Stromal cell of bone marrow (primary cell): ENCODE measurements around the gene ACE.

Source experiments
- DNase-seq: peaks from one replicate; pipeline ENCODE4 v3.0.0-alpha.2; 2012; ENCODE audit warnings: low read depth

ACE gene

DNA sequence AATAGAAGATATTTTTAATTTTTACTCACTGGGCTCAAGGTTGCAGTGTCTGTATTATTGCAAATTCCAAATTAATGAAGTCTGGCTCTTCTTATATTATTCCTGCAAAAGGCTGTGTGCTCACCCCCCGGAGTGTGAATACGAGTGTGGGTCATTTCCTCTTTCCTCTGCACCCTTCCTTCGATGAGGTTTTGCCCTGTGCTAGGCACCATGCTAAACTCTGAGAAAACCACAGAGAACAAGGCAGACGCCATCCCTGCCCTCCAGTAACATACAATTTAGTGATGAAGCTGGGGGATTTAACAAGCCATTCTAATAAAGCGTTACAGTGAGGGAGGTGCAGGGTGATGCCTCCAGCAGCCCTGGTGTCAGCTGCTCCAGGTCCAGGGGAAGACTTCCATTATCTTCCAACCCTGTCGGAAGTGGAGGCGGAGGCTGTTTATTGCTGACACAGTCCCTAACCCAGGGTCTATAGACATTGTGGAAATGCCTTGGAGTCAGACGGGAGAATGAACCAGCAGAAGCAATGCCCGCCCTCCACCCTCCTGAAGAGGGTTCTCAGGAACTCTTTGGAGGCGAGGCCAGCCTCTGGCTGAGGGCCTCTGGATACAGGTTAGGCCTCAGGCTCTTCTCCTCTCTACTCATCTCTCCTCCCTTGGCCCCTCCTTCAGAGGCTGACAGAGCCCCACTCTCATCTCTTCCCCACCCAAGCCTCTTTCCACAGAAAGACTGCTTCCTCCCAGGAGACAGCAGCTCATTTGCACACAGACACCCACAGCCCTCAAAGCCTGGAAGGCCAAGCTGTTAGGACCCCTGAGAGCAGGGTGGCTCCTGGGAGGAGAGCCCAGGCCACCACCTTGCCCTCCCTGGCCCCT lies 2.0 kb upstream of the ACE start:
- no peak for DNase-seq

DNA sequence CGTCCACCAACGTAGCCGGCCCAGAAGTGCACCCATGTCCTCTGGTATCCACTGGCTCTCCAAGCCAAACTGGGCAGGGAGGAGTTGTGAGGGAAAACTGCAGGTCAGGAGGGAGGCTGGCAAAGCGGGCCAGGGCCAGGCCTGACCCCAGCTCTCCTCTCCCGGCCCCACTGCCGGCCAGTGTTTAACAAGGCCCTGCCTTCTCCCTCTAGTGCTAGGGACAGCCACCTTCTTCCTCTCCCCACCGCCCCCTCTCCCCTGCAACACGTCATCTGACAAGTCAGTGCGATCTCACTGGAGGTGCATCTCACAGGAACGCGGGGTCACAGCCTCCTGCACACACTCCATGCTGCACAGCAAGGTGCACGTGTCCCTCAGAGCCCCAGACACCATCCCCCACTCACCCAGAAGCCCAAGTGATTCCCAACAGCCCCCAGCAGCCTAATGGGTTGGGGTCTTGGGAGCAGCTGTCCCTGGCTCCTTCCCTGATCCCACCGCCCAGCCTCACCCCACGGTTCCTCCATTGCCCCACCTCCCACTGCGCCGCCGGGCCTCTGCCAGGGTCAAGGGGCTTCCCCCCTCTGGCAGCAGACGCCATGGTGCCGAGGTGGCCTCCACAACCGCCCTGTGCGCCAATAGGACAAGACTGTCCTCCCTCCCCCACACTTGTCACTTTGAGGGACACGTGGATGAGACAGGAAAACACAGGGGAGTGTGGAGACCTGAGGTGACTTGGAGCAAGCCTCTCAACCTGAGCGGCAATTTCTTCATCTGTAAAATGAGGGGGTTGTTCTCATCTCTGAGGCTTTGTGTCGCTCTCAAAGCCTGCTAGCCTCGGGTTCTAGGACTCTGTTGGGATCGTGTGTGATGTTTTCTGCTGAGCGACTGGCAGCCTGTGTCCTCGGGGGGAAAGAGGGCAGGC lies 1.1 kb upstream of the ACE start:
- DNase-seq: no peak

DNA sequence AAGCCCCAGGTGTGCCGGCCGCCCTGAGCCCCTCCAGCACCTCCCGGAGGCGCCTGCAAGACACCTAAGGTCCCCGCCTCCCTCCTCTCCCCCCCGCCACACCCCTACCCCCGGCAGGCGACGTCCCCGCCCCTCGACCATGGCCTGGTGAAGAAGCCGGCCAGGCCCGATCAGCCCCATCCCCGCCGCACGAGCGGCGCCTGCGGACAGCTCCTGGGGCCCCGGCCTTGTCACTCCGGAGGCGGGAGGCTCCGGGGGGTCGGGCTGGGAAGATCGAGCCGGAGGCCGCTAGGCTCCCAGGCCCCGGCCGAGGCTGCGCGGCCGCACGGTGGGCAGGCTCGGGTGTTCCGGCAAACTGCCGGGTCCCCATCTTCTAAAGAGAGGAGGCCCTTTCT lies 405 bp upstream of the ACE start:
- DNase-seq: no peak

DNA sequence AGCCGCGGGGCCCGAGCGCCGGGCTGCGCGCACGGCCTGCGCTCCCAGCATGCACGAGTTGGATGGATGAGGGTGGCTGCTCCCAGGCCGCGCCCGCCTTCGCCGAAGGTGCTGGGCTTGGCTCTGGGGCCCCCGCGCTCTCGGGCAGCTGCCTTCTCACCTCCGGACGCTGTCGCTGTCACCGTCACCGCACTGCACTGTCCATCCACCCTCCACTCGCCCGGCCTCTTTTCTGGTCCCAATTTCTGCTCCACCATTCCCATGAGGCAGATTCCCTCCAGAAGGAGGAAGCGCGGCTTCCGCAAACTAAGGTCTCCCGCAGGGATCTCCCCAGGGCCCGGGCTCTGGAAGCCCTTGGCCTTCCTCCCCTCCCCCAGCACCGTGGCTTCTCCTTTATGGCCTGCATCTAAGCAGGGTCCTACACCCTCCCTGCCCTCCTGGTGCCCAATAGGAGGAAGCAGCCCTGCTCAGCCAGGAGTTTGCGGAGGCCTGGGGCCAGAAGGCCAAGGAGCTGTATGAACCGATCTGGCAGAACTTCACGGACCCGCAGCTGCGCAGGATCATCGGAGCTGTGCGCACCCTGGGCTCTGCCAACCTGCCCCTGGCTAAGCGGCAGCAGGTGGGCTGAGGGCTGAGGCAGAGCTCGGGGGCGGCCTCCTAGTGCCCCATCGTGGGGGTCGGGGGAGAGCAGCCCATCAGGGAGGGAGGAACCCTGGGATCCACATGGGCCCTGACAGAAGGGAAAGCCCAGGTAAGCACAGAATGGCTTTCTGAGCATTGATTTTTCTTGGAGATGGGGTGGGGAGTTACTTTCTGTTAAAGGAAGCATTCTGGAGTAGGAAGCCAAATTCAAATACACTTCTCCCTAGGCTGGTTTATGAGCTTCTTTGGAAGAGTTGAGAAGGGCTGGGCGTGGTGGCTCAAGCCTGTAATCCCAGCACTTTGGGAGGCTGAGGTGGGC lies 899 bp downstream of the ACE start:
- DNase-seq: no peak

DNA sequence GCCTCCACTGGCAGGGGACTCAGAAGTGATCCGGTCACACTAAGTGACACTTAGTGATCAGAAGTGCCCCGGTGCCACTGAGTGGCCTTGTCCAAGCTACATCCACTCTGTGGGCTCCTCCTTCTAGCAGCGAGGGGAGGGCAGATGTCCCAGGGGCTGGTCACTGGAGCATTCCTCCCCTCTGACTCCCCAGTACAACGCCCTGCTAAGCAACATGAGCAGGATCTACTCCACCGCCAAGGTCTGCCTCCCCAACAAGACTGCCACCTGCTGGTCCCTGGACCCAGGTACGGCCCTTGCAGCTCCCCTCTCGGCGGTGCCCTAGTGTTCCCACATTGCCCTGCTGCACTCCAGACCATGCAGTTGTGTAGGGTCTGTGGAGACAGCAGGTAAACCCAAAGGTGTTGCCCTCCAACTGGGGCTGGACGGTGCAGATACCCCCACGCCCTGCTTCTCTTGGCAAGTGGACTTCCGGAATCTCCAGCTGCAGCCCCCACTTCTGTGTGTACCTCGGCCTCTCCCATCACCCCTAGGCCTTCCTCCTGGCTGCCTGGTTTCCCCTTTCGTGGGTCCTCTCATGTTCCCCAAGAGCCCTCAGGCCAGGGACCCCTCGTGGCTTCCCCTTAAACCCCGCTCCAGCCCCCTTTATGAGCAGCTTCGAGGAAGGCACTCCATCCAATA lies 2.1 kb downstream of the ACE start:
- DNase-seq: peak; percentile 84

DNA sequence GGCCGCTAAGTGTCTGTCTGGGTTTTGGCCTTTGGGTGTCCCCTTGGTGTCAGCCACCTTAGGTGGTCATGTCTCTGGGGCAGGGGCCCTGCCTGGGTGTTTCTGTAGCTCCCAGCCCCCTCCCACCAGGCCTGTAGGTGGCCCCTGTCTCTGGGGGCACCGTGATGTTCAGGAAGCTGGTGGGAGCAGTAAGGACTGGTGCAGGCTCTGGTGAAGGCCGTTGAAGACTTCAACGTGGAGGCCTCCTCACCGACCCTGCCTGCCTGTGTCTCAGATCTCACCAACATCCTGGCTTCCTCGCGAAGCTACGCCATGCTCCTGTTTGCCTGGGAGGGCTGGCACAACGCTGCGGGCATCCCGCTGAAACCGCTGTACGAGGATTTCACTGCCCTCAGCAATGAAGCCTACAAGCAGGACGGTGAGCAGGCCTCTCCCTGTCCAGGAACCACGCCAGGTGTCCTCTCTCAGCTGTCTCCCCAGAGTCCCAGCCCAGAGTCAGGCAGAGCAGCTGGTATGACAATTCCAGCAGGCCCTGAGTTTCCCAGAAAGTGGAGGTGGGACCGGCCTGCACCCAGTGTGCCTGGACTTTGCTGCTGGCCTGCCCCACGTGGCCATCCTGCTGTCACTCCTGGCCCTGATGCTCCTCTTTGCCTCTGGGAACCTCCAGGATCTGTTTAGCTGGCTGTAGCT lies 2.8 kb downstream of the ACE start:
- DNase-seq: no peak

DNA sequence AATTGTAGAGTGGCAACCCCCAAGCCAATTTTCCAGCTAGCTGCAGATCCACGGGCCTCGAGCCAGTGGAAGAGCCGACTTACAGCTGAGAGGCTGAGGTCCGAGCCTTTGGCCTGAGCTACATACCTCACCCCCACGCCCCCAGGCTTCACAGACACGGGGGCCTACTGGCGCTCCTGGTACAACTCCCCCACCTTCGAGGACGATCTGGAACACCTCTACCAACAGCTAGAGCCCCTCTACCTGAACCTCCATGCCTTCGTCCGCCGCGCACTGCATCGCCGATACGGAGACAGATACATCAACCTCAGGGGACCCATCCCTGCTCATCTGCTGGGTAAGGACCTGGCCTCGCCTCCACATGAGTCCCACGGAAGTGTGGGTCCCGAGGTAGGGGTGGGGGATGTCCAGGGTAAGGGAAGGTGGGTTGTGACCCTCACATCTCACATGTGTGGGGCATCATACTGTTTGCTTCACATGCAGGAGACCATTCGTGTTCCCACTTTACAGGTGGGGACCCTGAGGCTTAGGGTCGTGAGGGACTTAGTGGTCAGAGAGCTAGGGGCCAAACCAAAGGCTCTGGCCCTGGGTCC lies 3.4 kb downstream of the ACE start:
- DNase-seq: no peak

DNA sequence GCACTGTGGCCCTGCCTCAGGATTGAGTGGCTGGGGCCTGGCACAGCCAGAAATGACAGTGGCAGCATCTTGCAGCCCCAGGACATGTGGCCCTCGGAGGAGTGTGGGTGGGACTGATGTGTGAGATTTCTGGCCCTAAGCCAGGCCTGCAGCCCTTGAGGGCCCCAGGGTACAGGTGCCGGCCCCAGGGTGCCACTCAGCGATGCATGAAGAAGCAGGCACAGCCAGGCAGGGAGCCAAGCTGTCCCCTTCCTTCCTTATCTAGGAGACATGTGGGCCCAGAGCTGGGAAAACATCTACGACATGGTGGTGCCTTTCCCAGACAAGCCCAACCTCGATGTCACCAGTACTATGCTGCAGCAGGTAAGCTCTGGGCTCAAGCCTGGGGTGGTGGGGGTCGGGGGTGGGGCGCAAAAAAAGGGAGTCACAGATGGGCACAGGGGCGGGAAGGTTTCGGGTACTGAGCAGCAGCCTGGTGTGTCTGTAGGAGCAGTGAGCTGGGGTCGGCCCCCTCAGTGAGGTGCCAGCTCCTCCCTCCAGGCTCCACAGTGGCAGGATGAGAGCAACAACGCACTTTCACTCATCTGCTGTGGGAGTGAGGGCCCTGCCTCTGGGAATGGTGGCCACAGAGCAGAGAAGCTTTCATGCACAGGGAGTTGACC lies 4.1 kb downstream of the ACE start:
- DNase-seq: no peak

DNA sequence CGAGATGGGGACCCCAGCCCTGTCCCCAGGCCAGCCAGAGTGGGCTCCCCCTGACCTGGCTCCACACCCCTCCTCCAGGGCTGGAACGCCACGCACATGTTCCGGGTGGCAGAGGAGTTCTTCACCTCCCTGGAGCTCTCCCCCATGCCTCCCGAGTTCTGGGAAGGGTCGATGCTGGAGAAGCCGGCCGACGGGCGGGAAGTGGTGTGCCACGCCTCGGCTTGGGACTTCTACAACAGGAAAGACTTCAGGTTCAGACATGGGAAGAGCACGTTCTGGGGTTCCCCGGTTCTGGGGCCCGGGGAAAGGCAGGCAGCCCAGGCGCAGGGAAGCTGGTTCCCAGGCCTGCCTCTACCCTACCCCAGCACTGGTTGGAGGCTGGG lies 4.6 kb downstream of the ACE start:
- DNase-seq: no peak

DNA sequence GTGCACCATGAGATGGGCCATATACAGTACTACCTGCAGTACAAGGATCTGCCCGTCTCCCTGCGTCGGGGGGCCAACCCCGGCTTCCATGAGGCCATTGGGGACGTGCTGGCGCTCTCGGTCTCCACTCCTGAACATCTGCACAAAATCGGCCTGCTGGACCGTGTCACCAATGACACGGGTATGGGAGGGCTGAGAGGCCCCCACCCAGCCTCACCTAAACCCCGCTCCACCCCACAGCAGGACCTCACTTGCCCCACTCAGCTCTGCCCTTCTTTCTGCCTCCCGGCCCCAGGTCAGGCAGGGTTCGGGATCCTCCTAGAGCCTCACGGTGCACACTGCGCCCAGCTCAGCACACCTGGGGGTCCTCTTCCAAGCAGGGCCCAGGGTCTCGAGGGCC lies 5.6 kb downstream of the ACE start:
- DNase-seq: no peak

DNA sequence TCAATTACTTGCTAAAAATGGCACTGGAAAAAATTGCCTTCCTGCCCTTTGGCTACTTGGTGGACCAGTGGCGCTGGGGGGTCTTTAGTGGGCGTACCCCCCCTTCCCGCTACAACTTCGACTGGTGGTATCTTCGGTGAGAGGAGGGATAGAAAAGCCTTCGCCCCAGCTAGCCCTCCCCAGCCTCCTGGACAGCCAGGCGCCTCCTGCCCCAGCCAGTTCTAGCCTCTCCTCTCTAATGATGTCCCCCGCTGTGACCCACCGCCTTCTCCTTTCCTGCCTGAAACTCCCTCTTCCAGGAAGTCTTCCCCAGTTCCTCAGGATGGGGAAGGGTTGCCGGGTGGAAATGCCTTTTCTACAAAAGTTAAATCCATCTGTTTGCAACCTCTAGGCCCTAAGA lies 6.2 kb downstream of the ACE start:
- DNase-seq: no peak

DNA sequence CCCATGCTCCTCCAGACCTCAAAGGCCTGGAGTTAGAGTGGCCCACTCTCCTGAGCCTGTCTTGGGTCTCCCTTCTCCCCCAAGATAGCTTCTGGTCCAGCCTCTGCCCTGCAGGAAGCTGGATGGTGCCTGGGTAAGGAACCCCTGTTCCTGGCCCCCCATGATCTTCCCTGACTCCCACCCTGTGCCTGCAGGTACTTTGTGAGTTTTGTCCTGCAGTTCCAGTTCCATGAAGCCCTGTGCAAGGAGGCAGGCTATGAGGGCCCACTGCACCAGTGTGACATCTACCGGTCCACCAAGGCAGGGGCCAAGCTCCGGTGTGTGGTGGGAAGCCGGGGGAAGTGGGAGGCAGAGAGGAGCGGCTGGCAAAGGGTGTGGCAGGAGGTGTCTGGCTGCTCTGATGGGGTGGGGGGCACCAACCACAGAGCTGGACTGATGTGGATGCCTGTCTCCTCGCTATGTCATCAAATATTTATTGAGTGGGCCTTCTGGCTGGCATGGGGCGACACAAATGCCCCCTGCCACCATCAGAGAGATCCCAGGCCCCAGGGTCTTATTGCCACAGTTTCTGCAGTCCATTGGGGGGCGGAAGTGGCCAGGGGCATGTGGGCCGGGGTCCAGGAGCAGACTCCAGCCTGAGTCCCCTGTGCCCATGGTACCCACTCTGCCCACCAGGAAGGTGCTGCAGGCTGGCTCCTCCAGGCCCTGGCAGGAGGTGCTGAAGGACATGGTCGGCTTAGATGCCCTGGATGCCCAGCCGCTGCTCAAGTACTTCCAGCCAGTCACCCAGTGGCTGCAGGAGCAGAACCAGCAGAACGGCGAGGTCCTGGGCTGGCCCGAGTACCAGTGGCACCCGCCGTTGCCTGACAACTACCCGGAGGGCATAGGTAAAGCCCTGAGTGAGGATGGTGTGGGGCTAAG lies 7.1 kb downstream of the ACE start:
- no peak for DNase-seq

DNA sequence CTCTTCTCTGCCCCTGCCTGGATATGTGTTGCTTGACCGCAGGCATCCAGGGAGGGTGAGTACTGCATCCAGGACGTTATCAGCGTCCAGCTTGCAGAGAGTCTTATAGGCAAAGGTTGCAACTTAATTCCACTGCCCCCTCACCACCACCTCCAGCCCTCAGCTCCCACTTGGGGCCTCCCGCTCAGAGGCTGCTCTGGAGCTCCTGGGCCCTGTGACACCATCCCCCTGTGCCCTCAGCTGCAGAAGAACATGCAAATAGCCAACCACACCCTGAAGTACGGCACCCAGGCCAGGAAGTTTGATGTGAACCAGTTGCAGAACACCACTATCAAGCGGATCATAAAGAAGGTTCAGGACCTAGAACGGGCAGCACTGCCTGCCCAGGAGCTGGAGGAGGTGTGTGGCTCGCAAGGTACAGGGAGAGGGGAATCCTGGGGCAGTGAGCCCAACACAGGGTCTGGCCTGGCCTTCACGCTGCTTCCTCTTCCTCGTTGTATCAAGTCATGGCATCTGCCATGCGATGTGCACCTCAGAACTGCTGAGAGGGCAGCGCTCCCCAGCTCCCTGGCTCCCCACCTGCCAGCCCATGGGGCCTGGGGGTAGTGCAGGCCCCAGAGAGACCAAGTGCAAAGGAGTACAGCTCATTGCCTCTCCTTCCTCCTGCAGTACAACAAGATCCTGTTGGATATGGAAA lies 9.6 kb downstream of the ACE start:
- DNase-seq: no peak

DNA sequence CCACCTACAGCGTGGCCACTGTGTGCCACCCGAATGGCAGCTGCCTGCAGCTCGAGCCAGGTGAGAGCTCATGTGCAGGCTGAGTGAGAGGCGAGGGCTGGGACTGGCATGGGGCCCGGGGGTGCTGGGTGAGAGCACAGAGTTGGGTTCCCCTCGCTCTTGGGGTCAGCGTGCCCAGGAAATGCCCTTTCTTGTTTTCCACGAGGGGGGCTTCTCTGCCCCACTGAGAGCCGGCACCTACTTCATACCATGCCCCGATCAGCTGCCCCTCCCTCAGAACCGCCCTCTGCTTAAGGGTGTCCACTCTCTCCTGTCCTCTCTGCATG lies 10.1 kb downstream of the ACE start:
- DNase-seq: no peak

DNA sequence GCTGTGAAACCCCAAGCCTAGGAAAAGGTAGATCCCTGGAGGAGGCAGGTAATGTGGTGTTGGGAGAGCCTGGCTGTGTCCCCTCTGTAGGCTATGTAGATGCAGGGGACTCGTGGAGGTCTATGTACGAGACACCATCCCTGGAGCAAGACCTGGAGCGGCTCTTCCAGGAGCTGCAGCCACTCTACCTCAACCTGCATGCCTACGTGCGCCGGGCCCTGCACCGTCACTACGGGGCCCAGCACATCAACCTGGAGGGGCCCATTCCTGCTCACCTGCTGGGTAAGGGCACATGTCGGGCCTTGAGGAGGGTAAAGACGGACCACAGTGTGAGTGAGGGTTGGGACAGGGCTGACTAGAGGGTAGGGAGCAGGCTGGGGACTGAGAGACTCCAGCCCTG lies 12.0 kb downstream of the ACE start:
- DNase-seq: no peak

DNA sequence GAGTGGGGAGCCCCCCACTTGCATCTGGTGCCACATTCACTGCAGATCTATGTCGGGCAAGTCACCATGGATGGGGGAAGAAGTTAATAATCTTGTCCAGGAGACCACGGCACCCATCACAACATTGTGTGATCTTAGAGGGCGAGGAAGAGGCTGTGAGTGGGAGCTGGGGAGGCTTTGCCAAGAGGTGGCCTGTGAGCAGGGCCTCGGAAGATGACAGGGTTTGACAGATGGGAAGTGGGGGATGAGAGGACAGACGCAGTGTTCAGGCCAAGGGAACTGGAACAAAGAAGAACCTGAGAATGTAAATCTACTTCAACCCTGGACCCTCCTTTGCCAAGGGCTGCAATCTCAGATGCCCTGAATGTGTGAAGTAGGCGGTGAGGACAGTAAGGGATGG lies 12.4 kb downstream of the ACE start:
- DNase-seq: no peak

DNA sequence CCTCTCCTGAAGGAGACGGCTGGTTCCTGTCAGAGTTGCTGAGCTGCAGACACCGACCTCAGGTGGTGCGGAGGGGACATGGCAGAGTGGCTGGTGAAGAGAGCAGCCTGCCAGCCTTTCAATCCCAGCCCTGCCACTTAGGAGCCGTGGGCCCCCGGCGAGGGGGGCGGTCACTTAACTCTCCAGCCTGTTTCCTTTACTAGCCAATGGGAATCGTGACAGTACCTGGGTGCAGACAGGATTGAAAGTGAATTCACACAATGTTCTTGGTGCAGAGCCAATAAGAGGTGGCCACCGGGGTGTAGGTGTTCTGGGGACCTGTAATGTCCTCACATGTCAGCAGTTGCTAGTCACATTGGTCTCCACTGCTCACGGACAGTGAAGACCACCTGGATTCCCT lies 13.5 kb downstream of the ACE start:
- DNase-seq: no peak

DNA sequence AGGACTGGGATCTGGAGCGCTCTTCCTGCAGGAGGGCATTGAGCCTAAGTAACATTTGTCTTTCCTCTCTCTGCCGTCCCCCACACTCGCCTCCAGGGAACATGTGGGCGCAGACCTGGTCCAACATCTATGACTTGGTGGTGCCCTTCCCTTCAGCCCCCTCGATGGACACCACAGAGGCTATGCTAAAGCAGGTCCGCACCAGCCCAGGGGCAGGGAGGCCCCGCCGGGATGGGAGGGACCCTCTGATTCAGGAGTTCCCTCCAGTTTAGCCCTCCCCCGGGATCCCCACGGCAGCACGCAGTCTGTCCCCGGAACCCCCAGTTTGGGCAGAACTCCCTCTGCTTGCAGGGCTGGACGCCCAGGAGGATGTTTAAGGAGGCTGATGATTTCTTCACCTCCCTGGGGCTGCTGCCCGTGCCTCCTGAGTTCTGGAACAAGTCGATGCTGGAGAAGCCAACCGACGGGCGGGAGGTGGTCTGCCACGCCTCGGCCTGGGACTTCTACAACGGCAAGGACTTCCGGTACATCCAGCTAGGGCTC lies 14.1 kb downstream of the ACE start:
- no peak for DNase-seq
